Measurements from ENCODE around the gene CD247.

CD247 gene

DNA sequence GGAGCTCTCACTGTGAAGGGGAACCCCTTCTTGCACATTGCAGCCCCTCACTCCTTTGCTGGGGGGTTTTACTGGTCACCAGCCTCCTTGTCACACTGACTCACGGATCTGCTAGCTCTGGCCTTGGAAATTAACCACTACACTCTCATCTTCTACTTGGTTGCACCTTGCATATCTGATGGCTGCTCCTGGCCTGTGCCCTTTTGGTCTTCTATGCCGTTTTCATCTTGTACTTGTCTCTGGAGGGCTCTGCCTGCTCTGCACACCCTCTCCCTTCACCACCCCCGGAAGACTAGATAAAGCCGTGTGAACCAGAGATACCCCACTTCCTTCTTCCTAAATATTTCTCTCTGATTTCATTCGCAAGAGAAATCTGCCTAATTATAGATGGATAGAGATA, 44.6 kb downstream of the CD247 start:
- TF ChIP-seq, protein P1, sequence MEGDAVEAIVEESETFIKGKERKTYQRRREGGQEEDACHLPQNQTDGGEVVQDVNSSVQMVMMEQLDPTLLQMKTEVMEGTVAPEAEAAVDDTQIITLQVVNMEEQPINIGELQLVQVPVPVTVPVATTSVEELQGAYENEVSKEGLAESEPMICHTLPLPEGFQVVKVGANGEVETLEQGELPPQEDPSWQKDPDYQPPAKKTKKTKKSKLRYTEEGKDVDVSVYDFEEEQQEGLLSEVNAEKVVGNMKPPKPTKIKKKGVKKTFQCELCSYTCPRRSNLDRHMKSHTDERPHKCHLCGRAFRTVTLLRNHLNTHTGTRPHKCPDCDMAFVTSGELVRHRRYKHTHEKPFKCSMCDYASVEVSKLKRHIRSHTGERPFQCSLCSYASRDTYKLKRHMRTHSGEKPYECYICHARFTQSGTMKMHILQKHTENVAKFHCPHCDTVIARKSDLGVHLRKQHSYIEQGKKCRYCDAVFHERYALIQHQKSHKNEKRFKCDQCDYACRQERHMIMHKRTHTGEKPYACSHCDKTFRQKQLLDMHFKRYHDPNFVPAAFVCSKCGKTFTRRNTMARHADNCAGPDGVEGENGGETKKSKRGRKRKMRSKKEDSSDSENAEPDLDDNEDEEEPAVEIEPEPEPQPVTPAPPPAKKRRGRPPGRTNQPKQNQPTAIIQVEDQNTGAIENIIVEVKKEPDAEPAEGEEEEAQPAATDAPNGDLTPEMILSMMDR (IDR thresholded peaks at IDR 0.05; ENCODE audit: borderline replicate concordance, control extremely low read depth, extremely low read depth, insufficient read depth, missing control alignments): no peak
- in situ Hi-C loops (cut with MboI; ENCODE audit: low sequenced_read_pairs, unreplicated experiment): no loop called here
- DNase-seq (ENCODE audit: low spot score): no peak

DNA sequence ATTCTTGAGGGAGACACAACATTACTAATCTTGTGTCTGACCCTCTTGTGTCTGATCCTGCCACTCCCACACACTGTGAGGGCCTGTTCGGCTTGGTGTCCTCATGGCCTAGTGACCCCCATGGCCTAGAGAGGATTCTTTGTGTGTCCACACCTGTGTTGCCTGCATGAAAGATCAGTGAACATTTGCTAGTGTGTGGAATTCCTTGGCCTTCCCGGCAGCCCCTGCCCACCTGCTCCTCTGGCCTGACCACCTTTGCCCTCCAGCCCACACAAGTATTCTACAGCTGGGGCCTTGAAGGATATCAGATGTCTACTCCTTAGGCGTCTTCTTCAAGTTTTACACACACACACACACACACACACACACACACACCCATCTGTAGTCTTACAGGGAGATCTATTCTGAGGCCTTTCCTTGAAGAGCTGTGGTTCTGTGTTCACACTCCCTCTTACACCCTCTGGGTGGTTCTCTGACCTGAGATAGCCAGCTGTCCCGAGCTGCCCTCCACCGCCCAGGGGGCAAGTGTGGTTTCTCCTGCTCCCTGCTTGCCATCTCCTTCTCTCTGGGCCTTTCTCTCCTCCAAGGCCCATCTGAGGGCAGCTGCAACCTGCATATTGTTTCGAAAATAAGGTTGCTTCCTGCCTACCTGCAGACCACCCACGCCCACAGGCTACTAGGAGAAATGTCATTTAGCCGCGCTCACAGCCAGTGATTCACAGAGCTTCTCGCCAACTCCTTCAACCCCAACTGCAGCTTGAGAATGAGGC, 45.4 kb downstream of the CD247 start:
- in situ Hi-C loops (cut with MboI; ENCODE audit: low sequenced_read_pairs, unreplicated experiment): no loop called here
- TF ChIP-seq, protein P1 (IDR thresholded peaks at IDR 0.05; ENCODE audit: borderline replicate concordance, control extremely low read depth, extremely low read depth, insufficient read depth, missing control alignments): no peak
- no peak for DNase-seq (ENCODE audit: low spot score)

DNA sequence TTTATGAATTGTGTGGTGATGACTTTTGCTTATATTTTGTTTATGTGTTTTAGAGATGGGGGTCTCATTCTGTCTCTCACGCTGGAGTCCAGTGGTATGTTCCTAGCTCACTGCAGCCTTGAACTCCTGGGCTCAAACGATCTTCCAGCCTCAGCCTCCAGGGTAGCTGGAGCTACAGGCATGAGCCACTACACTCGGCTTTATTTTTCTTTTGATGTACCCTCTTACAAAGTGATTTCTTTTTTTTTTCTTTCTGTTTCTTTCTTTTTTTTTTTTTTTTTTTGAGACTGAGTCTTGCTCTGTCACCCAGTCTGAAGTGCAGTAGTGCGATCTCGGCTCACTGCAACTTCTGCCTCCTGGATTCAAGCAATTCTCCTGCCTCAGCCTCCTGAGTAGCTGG, 46.8 kb downstream of the CD247 start:
- in situ Hi-C loops (cut with MboI; ENCODE audit: low sequenced_read_pairs, unreplicated experiment): no loop called here
- TF ChIP-seq, protein P1 (IDR thresholded peaks at IDR 0.05; ENCODE audit: borderline replicate concordance, control extremely low read depth, extremely low read depth, insufficient read depth, missing control alignments): no peak
- no peak for DNase-seq (ENCODE audit: low spot score)

DNA sequence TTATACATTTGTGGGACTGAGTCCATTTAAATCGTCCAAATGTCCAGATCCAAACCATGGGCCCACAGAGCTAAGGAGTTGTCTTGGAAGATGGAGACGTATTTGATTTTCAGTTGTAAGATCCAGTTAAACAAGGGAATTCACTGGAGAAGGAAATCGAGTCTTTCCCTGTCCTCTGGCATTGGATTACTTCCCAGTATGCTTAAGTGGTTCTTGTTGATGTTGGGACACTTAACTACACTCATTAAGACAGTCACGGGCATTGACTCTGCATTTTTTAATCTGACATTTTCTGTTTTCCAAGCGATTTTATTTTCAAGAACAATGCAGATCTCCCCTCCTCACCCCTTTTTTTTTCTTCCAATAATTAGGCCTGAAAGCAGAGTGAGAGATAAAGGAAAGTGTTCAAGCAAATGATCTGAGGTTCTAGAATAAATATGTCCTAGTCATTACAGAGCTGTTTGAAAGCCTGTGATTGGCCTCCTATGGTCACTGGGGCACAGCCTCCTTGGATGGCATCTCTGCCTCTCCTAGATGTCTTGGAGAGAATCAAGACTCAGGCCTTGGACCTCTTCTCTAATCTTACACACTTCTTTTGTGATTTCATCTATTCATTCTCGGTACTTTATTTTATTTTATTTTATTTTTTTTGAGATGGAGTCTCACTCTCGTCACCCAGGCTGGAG, 48.9 kb downstream of the CD247 start:
- TF ChIP-seq, protein P1 (IDR thresholded peaks at IDR 0.05; ENCODE audit: borderline replicate concordance, control extremely low read depth, extremely low read depth, insufficient read depth, missing control alignments): no peak
- no peak for DNase-seq (ENCODE audit: low spot score)
- in situ Hi-C loops (cut with MboI; ENCODE audit: low sequenced_read_pairs, unreplicated experiment): no loop called here

DNA sequence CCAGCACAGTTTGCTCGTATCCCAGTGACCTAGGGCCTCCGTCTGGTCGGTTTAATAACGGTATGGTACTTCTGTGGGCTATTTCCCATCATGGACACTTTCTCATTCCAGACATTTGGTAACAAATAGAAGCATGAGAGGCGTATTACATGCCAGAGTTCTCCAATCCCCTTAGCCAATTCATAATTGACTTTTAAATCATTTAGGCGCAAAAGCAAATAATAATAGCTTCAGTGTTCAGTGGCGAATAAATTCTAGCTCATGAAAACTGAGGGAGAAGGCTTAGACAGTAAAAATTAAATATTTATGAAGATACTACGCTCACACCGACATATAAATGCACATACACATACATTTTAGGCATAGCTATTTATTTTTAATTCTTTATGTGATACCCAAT, 50.6 kb downstream of the CD247 start:
- no peak for DNase-seq (ENCODE audit: low spot score)
- TF ChIP-seq, protein P1 (IDR thresholded peaks at IDR 0.05; ENCODE audit: borderline replicate concordance, control extremely low read depth, extremely low read depth, insufficient read depth, missing control alignments): no peak
- in situ Hi-C loops (cut with MboI; ENCODE audit: low sequenced_read_pairs, unreplicated experiment): no loop called here

DNA sequence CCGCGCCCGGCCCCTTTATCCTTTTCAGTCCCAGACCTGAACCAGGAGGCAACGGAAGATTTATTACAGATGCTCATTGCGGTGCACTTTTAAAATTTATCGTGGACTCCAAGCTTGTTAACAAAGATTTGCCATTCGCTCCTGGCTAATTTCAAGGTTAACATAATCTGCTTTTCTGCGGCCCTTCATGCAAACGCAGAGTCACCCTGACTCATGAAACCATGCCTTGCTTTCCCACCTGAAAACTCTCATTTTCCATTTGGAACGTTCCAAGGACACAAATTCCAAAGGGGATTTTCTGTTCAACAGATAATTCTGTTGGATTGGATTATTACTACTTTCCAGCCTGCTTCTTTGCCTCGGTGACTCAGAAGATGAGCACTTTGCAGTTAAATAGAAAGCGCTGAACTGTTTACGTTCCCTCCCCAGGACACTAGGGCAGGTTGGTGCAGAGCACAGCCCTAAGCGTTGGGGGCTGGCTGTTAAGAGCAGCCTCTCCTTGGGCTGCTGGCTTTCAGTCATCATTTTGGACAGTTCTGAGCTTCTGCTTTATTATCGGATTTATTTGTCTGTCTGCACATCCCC, 51.1 kb downstream of the CD247 start:
- in situ Hi-C loops (cut with MboI; ENCODE audit: low sequenced_read_pairs, unreplicated experiment): no loop called here
- DNase-seq (ENCODE audit: low spot score): no peak
- TF ChIP-seq, protein P1 (IDR thresholded peaks at IDR 0.05; ENCODE audit: borderline replicate concordance, control extremely low read depth, extremely low read depth, insufficient read depth, missing control alignments): no peak
